DMS 273 (cell line): Measurements from ENCODE around the gene IL13.
A peak's percentile ranks its signal among the peaks of the same experiment; 100 is the strongest.
"Not testable (repeated sequence)": the region's sequence is repeated elsewhere in the genome, so short reads cannot be mapped to it uniquely, and the experiment has no call there.

Experiments used
- DNase-seq: peaks from one replicate; lab custom pipeline; 2025; ENCODE audit not compliant: unreplicated experiment; lab: John Stamatoyannopoulos, UW

The IL13 gene

GRCh38 chr5:132657676-132658380, at the start of gene IL13:
IL13 (plus strand) TSS chr5:132658173; CDS start chr5:132658187, 14 bp downstream.
- no peak for DNase-seq

DNA sequence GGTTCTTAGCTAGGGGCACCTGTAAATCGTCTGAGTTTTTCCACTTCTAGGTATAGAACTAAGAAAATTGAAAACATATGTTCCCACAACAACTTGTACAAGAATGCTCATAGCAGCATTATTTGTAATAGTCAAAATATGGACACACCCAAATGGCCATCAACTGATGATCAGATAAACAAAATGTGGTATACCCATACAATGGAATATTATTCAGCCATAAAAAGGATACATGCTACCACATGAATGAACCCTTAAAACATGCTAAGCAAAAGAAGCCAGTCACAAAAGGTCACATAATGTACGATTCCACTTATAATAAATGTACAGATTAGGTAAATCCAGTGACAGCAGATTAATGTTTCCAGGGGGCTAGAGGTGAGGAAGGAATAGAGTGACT, 46.0 kb upstream of the IL13 start:
- no peak for DNase-seq

DNA sequence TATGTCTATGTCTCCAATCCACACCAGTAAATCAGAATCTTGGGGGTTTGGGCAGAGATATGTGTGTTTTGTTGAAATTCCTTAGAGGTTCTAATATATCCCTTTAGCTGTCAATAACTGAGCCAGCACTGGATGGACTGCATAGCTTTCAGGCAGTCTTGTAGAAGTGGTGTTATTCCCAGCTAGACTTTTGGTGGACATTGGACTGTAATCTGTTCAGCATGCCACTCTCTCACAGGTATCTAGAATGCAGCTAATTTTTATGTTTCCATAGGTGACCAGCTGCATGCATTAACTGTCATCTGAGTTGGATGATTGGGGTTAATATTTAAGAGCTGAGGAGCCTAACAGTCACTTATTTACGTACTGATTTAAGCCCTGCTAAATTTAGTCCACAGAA, 45.1 kb upstream of the IL13 start:
- no peak for DNase-seq

DNA sequence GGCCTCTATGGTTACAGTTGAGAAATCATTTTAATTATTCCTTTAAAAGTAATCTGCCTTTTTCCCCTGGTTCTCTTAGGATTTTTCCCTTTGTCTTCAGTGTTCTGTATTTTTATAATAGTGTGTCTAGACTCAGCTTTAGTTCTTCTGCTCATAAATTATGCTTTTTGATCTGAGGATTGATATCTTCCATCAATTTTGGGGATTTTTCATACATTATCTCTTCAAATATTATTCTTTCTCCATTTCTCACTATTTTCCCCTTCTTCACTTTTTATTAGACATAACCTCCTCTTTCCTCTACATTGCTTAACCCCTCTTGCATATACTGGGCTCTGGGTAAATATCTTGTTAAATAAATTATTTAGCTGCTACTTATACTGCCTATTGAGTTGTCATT, 36.3 kb upstream of the IL13 start:
- DNase-seq = no peak

GRCh38 chr5:132622608-132623007, 35.4 kb upstream of the IL13 start:
- no peak for DNase-seq

- DNase-seq = no peak
These were observed 30.5 kb upstream of the IL13 start for GRCh38 chr5:132627470-132627869.

DNA sequence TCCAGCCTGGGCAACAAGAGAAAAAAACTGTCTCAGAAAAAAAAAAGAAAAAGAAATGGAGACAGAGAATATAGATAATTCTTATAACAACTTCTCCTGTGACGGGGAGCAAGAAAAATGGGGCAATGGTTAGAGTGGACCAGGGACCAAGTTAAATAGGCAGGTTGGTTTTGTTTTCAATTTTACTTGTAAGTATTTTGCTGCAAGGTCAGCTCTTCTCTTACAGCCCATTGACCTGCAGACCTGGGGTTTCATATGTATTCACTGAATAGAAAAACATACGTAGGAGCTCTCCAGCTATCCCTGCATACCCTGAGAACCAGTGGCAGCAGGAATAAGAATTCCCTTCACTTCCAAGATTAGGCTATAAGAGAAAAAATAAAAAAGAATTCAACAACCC, 29.2 kb upstream of the IL13 start:
- DNase-seq = no peak

- DNase-seq = no peak
These were observed 28.6 kb upstream of the IL13 start for GRCh38 chr5:132629230-132629944.

DNA sequence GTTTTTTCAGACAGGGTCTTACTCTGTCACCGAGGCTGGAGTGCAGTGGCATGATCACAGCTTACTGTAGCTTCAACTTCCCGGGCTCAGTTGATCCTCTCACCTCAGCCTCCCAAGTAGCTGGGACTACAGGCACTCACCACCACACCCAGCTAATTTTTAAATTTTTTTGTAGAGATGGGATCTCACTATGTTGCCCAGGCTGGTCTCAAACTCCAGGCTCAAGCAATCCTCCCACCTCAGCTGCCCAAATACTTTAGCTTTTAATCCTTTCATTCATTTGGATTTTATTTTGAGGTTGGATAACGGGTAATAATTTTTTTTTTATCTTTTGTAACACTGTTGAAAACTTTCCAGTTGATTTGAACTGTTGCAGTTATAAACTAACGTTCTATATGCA, 24.4 kb upstream of the IL13 start:
- not testable (repeated sequence) for DNase-seq

DNA sequence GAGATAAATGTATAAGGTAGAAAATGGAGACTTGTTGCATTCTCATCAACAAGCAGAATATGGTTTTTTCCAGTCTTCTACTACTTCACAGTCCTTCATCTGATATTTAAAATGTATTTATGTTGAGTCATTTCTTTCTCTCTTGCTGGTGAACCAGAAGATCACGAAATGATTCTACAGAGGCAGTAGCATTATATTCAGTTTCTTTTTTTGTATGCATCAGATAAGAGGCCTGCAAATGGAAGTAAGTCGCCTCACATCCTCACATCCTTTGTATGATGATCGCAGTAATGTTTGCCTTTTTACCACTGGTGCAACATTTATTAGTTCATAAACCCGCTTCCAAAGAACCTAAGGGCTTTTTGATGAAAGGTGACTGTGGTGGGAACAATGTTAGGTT, 22.1 kb upstream of the IL13 start:
- DNase-seq = no peak

DNA sequence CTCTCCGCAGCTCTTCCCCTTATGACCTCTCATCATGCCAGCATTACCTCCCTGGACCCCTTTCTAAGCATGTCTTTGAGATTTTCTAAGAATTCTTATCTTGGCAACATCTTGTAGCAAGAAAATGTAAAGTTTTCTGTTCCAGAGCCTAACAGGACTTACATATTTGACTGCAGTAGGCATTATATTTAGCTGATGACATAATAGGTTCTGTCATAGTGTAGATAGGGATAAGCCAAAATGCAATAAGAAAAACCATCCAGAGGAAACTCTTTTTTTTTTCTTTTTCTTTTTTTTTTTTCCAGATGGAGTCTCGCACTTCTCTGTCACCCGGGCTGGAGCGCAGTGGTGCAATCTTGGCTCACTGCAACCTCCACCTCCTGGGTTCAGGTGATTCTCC, 20.7 kb upstream of the IL13 start:
- DNase-seq = no peak

DNA sequence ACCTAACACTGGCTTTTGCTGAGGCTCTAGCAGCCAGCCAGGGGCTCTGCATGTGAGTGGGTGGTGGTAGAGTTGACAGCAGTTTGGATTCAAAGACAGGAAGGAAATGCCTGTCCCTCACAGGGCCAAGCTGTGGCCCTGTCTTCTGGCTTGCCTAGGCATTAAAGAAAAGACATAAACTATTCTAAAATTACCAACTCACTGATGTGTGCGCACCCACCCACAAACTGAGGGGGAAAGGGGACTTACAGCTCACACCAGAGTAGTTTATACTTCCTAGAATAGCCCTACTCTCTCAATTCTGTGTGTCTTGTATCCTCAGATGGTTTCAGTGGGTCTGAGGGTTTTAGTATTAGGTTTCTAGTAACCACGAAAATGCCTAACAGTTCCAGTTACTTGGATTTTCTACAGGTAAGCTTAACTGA, 18.3 kb upstream of the IL13 start:
- DNase-seq = no peak

GRCh38 chr5:132640613-132641012, 17.4 kb upstream of the IL13 start:
- DNase-seq = no peak

- DNase-seq = no peak
These were observed 16.7 kb upstream of the IL13 start for GRCh38 chr5:132641241-132641723.

DNA sequence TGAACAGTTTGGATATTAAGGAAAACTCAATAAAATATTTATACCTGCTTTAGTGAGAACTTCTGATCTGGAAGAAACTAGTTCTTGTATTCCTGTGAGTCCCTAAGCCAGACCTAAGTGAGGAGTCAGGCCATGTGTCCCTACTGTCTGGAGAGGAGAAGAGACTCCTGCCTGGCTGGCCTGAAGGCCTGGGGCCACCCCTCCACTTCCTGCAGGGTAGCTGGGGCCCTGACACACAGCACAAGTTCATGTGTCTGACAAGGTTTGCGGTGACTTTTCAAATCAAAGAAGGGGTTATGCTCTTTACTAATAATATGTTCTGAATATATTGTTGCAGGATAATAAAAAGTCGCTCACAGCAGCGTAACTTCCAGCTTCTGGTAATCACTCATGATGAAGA, 16.1 kb upstream of the IL13 start:
- DNase-seq = no peak

- no peak for DNase-seq
These were observed 13.8 kb upstream of the IL13 start for GRCh38 chr5:132644177-132644576.

- DNase-seq = no peak
These were observed 11.2 kb upstream of the IL13 start for GRCh38 chr5:132646583-132647266.

GRCh38 chr5:132647473-132647872, 10.5 kb upstream of the IL13 start:
- no peak for DNase-seq

DNA sequence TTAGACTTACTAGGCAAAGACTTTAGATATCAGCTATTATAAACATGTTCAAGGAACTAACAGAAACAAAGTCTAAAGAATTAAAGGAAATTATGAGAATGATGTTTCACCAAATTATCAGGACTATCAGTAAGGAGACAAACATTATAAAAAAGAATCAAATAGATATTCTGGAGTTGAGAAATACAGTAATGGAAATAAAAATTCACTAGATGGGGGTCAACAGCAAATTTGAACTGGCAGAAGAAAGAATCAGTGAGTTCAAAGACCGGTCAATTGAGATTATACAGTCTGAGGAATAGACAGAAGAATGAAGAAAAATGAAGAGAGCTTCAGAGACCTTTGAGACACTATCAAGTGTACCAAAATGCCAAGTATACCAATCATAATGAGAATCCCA, 9.6 kb upstream of the IL13 start:
- DNase-seq = no peak

DNA sequence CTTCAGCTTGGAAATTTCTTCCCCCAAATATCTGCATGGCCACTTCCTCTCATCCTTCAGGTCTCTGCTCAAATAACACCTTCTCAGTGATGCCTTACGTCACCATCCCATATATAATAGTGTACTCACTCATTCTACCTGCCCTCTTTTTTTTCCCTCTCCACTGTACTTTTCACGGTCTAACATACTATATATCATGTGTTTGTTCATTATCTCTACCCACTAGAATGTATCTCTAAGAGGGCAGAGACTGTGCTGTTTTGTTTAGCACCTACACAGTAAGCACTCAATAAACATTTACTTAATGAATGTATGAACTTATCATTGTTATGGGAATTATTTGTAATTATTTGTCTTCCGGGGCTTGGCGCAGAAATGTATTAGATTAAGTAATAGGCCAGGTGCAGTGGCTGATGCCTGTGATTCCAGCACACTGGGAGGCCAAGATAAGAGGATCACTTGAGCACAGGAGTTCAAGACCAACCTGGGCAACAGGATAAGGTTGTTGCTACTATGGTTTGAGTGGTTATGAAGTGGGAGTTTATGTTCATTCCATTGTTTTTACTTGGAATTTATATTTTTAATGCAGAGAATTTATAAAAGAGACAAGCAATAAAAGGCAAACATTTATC, 6.0 kb upstream of the IL13 start:
- no peak for DNase-seq

GRCh38 chr5:132653716-132654115, 4.3 kb upstream of the IL13 start:
- peak; percentile 72 for DNase-seq
